ENCODE measurements around the gene IGIP.

IGIP gene

DNA sequence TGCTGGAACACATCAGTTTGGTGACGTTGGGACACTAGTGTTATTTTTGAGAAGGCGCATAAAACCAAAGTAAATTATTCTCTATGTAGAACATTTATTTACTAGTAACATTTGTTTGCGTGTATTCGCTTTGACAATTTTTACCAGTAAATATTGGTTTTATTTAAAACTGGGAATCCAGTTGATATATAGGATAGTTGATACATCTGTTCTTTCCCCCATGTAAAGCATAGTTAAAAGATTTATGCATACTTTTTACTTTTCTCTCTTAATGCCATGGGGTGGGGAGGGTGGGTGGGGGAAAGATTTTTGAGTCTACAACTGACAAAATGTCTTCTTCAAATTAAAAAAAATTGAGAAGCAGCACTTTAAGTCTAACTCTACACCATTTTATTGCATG lies at the start of gene IGIP:
TSS of gene IGIP (plus strand) at position 301 of the 400 bp plus-strand sequence. CDS start 2,540 bp downstream, outside the sequence.
- Mint-ChIP-seq H3K27ac (no peak within 1 kb of the TSS), H3K27me3 (no peaks in the 10 kb centered on the region), H3K4me1 (ENCODE audit: low read depth) (peaks cover 14% of the 10 kb centered on the region), H3K4me3 (no peak within 1 kb of the TSS), H3K36me3 (ENCODE audit: low read depth) (no peaks in the 10 kb centered on the region), H3K9me3 (no peaks in the 10 kb centered on the region)
- intact Hi-C loops (cut with micrococcal nuclease): no loop called here

DNA sequence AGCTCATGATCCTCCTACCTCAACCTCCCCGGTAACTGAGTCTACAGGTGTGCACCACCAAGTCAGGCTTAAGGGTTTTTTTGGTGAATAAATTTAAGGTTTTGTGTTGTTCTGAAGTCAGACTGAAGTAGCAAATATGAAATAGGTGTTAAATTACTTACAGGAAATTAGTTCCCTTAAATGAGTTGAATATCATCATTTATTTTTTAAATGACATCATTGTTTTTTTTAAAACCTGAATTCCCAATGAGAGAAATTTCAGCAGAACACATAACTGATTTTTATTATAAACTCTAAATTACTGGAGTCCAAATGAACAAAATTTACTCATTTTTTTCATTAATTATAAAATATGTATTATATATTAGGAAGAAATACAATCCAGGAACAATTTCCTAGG lies 49.6 kb upstream of the IGIP start:
- Mint-ChIP-seq H3K4me3 (no peak overlapping the region), H3K36me3 (ENCODE audit: low read depth) (no peaks in the 10 kb centered on the region), H3K27ac (no peak overlapping the region), H3K9me3 (no peaks in the 10 kb centered on the region), H3K27me3 (peaks cover 44% of the 10 kb centered on the region), H3K4me1 (ENCODE audit: low read depth) (no peaks in the 10 kb centered on the region)
- intact Hi-C loops (cut with micrococcal nuclease): no loop called here

DNA sequence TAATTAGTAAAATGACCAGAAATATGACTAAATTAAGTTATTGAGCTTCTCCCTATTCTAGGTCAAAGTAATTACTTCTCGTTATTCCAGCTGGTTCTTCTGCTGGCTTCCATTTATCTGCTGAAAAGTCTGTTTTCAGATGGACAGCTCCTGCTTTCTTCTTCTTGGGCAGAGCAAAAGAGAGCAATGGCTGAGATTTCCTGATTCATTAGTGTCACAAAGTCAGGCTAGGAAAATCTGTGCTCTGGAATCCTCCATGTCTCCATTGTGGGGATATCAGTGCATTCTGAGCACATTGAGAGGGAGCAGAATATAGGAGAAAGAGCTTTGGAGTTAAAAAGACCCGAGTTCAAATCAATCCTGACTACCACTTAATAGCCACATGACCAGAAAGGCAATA lies 48.9 kb upstream of the IGIP start:
- H3K36me3 Mint-ChIP-seq (ENCODE audit: low read depth): no peaks in the 10 kb centered on the region
- H3K27ac Mint-ChIP-seq: no peak overlapping the region
- H3K27me3 Mint-ChIP-seq: peaks cover 43% of the 10 kb centered on the region
- no peak overlapping the region for H3K4me3 Mint-ChIP-seq
- intact Hi-C loops (cut with micrococcal nuclease): no loop called here
- no peaks in the 10 kb centered on the region for H3K9me3 Mint-ChIP-seq
- no peaks in the 10 kb centered on the region for H3K4me1 Mint-ChIP-seq (ENCODE audit: low read depth)

DNA sequence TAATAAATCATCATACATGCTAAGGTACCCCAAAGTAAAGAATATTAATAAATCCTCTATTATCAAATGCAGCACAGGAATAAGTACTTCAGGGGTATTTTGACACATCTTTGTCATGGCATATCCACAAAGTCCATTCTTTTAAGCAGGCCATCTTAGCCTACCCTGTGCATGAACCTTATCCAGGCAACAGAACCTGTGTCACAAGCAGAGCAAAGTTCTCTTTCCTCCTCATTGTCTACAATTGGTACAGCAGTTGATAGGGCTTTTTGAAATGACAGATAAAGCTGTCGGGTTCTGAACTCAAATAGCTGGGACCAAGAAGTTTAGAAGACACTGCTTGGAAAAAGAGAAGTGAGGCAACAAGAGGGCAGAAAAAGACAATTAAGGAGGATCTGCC lies 42.6 kb upstream of the IGIP start:
- H3K4me3 Mint-ChIP-seq: no peak overlapping the region
- H3K27me3 Mint-ChIP-seq: peaks cover 49% of the 10 kb centered on the region
- no peaks in the 10 kb centered on the region for H3K4me1 Mint-ChIP-seq (ENCODE audit: low read depth)
- intact Hi-C loops (cut with micrococcal nuclease): no loop called here
- H3K9me3 Mint-ChIP-seq: no peaks in the 10 kb centered on the region
- H3K27ac Mint-ChIP-seq: no peak overlapping the region
- no peaks in the 10 kb centered on the region for H3K36me3 Mint-ChIP-seq (ENCODE audit: low read depth)

DNA sequence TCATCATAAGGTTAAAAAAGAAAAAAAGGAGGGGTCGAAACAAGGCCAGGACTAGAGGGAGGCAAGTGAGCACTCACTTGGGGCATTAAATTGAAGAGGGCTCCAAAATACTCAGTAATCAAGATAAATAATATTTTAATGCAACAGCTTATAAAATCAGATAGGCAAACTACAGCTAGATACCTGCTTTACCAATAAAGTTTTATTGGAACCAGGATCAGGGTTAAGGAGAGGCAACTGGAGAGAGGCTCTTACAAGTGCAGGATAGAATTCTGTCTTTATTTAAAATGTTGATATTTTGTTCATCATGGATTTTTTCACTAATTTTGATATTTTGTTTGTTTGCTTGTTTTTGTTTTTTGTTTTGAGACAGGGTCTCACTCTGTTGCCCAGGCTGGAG lies 42.1 kb upstream of the IGIP start:
- intact Hi-C loops (cut with micrococcal nuclease): no loop called here
- Mint-ChIP-seq H3K27me3 (peaks cover 54% of the 10 kb centered on the region), H3K9me3 (no peaks in the 10 kb centered on the region), H3K36me3 (ENCODE audit: low read depth) (no peaks in the 10 kb centered on the region), H3K27ac (no peak overlapping the region), H3K4me3 (no peak overlapping the region), H3K4me1 (ENCODE audit: low read depth) (no peaks in the 10 kb centered on the region)

DNA sequence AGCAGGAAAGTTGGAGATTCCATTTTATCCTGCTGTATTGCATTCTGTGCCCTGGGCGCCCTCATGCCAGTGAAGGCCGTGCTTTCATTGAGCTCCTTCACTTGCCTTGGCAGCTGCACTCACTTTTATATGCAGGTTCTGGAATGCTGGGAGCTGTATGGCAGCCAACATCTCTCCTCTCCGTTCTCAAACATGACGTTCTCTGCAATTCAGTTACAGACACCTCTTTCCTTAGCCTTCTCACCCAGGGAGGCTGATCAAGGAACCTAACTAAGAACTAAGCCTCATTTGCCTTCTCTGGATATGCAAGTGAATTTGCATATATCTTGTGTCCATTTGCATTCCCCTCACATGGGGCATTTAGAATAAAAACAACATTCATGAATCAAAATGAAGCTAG lies 41.2 kb upstream of the IGIP start:
- no peak overlapping the region for H3K27ac Mint-ChIP-seq
- H3K9me3 Mint-ChIP-seq: no peaks in the 10 kb centered on the region
- peaks cover 54% of the 10 kb centered on the region for H3K27me3 Mint-ChIP-seq
- no peaks in the 10 kb centered on the region for H3K36me3 Mint-ChIP-seq (ENCODE audit: low read depth)
- no peak overlapping the region for H3K4me3 Mint-ChIP-seq
- no peaks in the 10 kb centered on the region for H3K4me1 Mint-ChIP-seq (ENCODE audit: low read depth)
- intact Hi-C loops (cut with micrococcal nuclease): no loop called here

DNA sequence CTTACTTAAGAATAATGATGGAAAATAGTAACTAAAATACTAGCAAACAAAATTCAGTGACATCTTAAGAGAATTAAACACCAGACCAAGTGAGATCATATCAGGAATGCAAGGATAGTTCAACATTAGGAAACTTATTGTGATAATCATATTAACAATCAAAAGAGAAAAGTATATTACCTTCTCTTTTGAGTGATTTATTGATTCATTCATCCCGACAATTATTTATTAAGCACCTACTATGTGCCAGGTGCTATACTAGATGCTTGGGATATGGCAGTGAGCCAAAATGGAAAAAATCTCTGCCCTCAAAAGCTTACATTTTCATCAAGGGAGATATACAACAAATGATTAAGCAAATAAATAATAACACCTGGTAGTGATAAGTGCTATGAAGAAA lies 35.5 kb upstream of the IGIP start:
- H3K36me3 Mint-ChIP-seq (ENCODE audit: low read depth): no peaks in the 10 kb centered on the region
- no peak overlapping the region for H3K4me3 Mint-ChIP-seq
- intact Hi-C loops (cut with micrococcal nuclease): no loop called here
- H3K9me3 Mint-ChIP-seq: peaks cover 19% of the 10 kb centered on the region
- no peak overlapping the region for H3K27ac Mint-ChIP-seq
- H3K27me3 Mint-ChIP-seq: peaks cover 30% of the 10 kb centered on the region
- no peaks in the 10 kb centered on the region for H3K4me1 Mint-ChIP-seq (ENCODE audit: low read depth)

DNA sequence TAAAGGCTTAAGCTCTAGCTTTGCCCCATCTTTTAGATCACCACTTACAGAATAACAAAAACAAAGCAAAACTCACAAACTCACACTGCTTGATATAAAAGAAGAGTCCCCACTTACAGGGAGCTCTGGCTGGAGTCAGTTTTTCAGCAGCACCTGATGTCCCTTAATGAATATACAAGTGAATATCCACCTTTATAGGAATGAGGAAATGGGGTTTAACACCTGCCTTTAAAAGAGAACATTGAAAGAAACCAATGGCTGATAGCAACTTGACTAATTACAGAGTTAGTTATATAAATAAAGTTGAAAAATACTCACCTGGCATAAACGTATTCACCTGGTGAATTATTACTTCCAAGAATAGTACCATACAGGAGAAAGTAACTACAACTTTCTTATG lies 32.6 kb upstream of the IGIP start:
- Mint-ChIP-seq H3K36me3 (ENCODE audit: low read depth) (no peaks in the 10 kb centered on the region), H3K9me3 (peaks cover 19% of the 10 kb centered on the region), H3K4me3 (no peak overlapping the region), H3K27ac (no peak overlapping the region), H3K27me3 (peaks cover 17% of the 10 kb centered on the region), H3K4me1 (ENCODE audit: low read depth) (no peaks in the 10 kb centered on the region)
- intact Hi-C loops (cut with micrococcal nuclease): no loop called here

DNA sequence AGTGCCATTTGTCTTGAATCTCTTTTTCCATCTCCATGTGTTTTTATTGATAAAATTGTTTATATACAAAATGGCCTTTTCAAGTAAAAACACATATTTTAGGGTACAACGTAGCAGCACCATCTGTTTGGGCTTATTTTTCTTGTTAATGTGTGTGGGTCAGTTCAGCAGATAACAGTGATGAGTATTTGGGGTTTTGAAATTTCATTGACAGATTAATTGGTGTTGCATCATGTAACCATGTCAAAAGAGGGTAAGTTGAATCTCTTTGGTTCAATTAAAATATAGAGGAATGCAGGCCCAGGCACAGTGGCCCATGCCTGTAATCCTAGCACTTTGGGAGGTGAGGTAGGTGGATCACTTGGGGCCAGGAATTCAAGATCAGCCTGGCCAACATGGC lies 31.9 kb upstream of the IGIP start:
- H3K27me3 Mint-ChIP-seq: peaks cover 13% of the 10 kb centered on the region
- H3K36me3 Mint-ChIP-seq (ENCODE audit: low read depth): no peaks in the 10 kb centered on the region
- no peaks in the 10 kb centered on the region for H3K4me1 Mint-ChIP-seq (ENCODE audit: low read depth)
- intact Hi-C loops (cut with micrococcal nuclease): no loop called here
- H3K4me3 Mint-ChIP-seq: no peak overlapping the region
- H3K27ac Mint-ChIP-seq: no peak overlapping the region
- peaks cover 19% of the 10 kb centered on the region for H3K9me3 Mint-ChIP-seq

DNA sequence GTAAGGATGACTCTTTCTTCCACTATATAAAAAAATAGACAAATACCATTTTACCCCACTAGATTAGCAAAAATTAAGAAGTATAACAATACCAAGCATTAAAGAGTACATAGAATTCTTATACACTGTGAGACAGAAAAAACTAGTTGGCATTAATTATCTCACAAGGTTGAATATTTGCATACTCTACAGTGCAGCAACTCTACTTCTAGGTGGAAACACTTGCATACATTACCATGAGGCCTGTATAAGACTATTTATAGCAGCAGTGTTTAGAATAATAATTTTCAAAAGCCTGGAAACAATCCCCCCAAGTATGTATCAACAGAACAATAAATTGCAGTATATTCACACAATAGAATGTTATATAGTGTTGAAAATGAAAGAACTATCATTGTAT lies 30.8 kb upstream of the IGIP start:
- H3K4me1 Mint-ChIP-seq (ENCODE audit: low read depth): no peaks in the 10 kb centered on the region
- peaks cover 19% of the 10 kb centered on the region for H3K9me3 Mint-ChIP-seq
- no peaks in the 10 kb centered on the region for H3K36me3 Mint-ChIP-seq (ENCODE audit: low read depth)
- H3K27me3 Mint-ChIP-seq: peaks cover 9% of the 10 kb centered on the region
- H3K4me3 Mint-ChIP-seq: no peak overlapping the region
- H3K27ac Mint-ChIP-seq: no peak overlapping the region
- intact Hi-C loops (cut with micrococcal nuclease): no loop called here

DNA sequence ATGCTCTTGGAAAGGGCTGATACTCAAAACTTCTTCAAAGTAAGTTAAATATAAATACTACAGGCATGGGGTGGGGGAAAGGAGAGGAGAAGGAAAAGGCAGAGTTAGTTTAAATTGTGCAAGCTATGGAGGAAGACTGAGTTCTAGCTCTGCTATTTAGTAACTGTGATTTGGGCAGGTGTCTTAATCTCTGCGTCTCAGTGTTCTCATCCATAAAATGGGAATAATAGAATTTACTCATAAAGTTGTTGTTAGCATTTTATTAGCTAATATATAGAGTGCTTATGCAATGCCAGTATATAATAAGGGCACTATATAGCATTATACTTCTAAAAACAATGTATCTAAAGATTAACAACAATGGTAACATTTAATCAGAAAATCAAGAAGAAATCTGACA lies 24.6 kb upstream of the IGIP start:
- Mint-ChIP-seq H3K4me1 (ENCODE audit: low read depth) (peaks cover 4% of the 10 kb centered on the region), H3K36me3 (ENCODE audit: low read depth) (no peaks in the 10 kb centered on the region), H3K4me3 (no peak overlapping the region), H3K27ac (no peak overlapping the region), H3K27me3 (peaks cover 30% of the 10 kb centered on the region), H3K9me3 (no peaks in the 10 kb centered on the region)
- intact Hi-C loops (cut with micrococcal nuclease): no loop called here

DNA sequence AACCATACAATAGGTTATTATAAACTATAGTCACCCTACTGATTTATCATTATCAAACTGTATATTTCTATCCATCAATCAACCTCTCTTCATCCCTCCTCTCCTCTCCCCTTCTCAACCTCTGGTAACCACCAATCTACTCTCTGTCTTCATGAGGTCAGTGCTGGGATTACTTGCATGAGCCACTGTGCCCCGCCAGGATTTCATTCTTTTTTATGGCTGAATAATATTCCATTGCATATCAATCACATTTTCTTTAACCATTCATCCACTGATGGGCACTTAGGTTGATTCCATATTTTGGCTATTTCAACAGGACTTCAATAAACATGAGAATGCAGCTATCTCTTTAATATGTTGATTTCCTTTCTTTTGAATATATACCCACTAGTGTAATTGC lies 22.6 kb upstream of the IGIP start:
- no peaks in the 10 kb centered on the region for H3K9me3 Mint-ChIP-seq
- peaks cover 33% of the 10 kb centered on the region for H3K27me3 Mint-ChIP-seq
- no peak overlapping the region for H3K27ac Mint-ChIP-seq
- intact Hi-C loops (cut with micrococcal nuclease): no loop called here
- no peak overlapping the region for H3K4me3 Mint-ChIP-seq
- H3K36me3 Mint-ChIP-seq (ENCODE audit: low read depth): peaks cover 11% of the 10 kb centered on the region
- H3K4me1 Mint-ChIP-seq (ENCODE audit: low read depth): peaks cover 18% of the 10 kb centered on the region

DNA sequence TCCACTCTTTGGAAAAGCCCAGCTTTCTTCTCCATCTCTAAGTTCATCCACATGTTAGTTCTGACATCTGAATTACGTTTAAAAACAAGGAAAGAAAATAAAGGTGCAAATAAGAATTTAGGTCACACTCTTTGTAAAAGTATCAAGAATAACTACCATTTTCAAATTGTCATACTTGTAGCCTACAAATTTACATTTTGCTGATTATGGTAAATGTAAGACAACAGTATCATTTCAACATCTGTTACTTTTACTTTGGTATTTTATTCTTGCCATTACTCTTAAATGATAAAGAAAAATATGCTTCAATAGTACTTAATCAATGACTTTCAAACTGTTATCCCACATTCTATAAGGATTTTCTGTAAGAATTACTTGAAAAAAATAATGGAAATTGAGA lies 21.6 kb upstream of the IGIP start:
- Mint-ChIP-seq H3K27ac (no peak overlapping the region), H3K27me3 (peaks cover 42% of the 10 kb centered on the region), H3K4me3 (no peak overlapping the region), H3K4me1 (ENCODE audit: low read depth) (peaks cover 27% of the 10 kb centered on the region), H3K36me3 (ENCODE audit: low read depth) (peaks cover 16% of the 10 kb centered on the region), H3K9me3 (no peaks in the 10 kb centered on the region)
- intact Hi-C loops (cut with micrococcal nuclease): no loop called here

DNA sequence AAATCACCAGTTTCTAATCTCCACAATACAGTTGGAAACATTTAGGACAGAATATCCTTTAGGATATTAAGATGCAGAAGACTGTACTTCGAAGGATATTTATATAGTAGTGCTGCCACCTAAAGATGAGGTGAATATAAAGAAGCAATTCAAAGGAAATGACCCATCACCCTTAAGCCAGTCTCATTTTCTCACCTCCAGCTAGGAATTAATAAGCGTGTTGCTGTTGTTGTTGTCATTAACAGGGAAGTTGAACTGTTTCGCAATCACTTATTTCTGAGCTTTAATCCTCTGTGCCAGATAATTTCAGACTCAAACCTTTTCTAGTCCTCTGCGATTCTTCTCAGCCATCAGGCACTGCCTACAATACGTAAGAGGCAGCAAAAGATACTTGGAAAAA lies 19.6 kb upstream of the IGIP start:
- H3K36me3 Mint-ChIP-seq (ENCODE audit: low read depth): peaks cover 16% of the 10 kb centered on the region
- intact Hi-C loops (cut with micrococcal nuclease): no loop called here
- peaks cover 47% of the 10 kb centered on the region for H3K27me3 Mint-ChIP-seq
- H3K9me3 Mint-ChIP-seq: no peaks in the 10 kb centered on the region
- no peak overlapping the region for H3K27ac Mint-ChIP-seq
- H3K4me1 Mint-ChIP-seq (ENCODE audit: low read depth): peaks cover 35% of the 10 kb centered on the region
- no peak overlapping the region for H3K4me3 Mint-ChIP-seq

DNA sequence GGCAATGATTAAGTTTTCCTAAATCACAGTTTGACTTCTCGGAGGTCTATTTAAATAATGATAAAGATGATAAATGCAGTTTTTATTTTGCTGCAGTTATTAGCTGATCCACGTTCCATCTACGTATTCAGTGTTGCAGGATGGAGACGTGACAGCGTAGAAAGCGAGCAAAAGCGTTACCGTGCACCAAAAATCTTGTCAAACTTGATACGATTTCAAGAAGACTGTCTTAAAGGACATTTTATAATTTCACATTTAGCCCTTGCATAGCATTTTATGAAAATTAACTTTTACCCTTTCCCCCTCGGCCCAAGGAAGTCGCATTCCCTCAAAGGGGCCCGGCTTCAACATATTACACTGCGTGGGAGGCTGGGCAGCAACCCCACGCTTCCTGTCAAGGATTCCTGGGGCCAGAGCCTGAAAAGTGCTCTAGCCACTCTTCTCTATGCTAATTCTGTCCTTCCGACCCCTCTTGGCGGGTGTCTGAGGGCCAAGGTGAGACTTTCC lies 18.9 kb upstream of the IGIP start:
- H3K36me3 Mint-ChIP-seq (ENCODE audit: low read depth): peaks cover 16% of the 10 kb centered on the region
- H3K27ac Mint-ChIP-seq: peak overlapping the region; percentile 96
- peaks cover 42% of the 10 kb centered on the region for H3K4me1 Mint-ChIP-seq (ENCODE audit: low read depth)
- intact Hi-C loops (cut with micrococcal nuclease): no loop called here
- H3K27me3 Mint-ChIP-seq: peaks cover 49% of the 10 kb centered on the region
- peak overlapping the region; percentile 96 for H3K4me3 Mint-ChIP-seq
- H3K9me3 Mint-ChIP-seq: no peaks in the 10 kb centered on the region

Data from dendritic cell treated with granulocyte-macrophage colony-stimulating factor and Interleukin-4, amounts not matched to agents 40 ng/mL and 50 ng/mL, for 4 days (primary cell).